Measurements from ENCODE around the gene GABRG3.

DNA sequence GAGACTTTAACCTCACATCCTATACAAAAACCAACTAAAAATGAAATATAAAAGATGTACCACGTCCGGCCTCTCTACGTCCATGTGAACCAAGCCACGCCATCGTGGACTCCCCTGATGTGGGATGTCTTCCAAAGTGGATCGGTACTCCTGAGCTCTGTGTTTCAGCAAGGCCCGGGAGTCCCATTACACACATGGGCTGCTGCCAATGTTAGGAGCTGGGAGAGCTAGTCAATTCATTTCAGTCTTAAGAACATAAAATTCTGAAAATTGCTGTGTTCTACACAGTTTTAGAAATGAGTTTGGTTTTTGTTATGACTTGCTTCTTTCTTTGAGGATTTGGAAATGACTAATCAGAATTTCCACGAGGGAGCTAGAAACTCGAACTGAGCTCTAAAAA lies 131.0 kb downstream of the GABRG3 start:
- TF ChIP-seq POLR2A (IDR thresholded peaks at IDR 0.05; ENCODE audit: low read depth, low read length) (no peak), CTCF (IDR thresholded peaks at IDR 0.05; ENCODE audit: extremely low read depth in 1 of 2, insufficient read depth in 1 of 2, low read depth in 1 of 2, low read length in 2 of 2) (no peak), EZH2 (IDR thresholded peaks at IDR 0.05; ENCODE audit: borderline replicate concordance, low read depth, low read length, severe bottlenecking) (no peak), POLR2AphosphoS5 (IDR thresholded peaks at IDR 0.05; ENCODE audit: insufficient read depth, low read depth, low read length) (no peak), MYC (IDR thresholded peaks at IDR 0.05; ENCODE audit: low read depth, low read length) (no peak)
- TF ChIP-seq, protein P1, sequence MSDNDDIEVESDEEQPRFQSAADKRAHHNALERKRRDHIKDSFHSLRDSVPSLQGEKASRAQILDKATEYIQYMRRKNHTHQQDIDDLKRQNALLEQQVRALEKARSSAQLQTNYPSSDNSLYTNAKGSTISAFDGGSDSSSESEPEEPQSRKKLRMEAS (IDR thresholded peaks at IDR 0.05; ENCODE audit: insufficient read depth, insufficient read length): no peak

Data from endothelial cell of umbilical vein (primary cell).